GM12801 (cell line): ENCODE measurements around the gene C19orf73.

Source experiments
- TF ChIP-seq, protein P1 (sequence below): IDR thresholded peaks from one replicate; pipeline ENCODE4 v1.5.1; 2011; ENCODE audit warnings: control low read depth; ENCODE audit not compliant: insufficient read length; ENCODE audit errors: extremely low read depth

C19orf73 gene

DNA sequence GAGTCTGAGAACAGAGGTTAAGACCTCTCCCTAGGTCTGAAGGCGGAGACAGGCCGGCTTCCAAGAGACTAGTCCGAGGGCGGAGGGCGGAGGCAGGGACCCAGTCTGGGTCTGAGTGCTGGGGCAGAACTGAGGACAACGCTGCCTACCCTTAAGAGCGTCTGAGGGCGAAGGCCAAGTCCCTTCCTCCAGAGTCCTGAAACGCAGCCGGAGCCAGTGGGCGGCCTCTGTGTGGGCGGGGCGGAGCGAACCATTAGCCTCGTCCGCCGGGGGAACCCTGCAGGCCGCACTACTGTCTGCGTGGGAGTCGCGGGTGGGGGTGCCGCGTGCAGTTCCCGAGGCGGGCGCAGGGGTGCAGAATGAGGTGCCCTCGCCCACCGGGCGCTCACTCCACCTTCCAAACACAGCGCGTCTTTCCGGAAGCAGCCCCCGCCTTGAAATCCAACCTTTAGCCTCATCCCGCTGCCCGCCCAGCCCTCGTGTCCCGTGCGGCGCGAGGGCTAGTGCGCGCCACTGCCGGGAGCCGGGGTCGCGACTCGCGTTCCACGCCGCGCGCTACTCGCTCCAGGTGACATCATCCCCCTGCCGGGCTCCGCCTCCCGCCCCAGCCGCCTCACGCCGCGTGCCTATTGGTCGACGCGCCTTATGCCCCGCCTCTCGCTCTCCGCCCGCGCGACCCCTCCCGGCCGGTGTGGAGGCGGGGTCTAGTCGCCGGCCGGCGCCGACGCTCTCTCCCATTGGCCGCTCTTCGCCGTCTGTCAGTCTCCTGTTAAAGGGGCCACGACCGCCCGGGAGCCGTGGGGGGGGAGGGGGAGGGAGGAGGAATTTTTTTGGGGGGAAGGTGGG lies at the start of gene C19orf73:
TSS of gene C19orf73 (minus strand) at position 579 of the 846 bp plus-strand sequence. CDS start at position 458, 121 bp downstream.
- TF ChIP-seq, protein P1, sequence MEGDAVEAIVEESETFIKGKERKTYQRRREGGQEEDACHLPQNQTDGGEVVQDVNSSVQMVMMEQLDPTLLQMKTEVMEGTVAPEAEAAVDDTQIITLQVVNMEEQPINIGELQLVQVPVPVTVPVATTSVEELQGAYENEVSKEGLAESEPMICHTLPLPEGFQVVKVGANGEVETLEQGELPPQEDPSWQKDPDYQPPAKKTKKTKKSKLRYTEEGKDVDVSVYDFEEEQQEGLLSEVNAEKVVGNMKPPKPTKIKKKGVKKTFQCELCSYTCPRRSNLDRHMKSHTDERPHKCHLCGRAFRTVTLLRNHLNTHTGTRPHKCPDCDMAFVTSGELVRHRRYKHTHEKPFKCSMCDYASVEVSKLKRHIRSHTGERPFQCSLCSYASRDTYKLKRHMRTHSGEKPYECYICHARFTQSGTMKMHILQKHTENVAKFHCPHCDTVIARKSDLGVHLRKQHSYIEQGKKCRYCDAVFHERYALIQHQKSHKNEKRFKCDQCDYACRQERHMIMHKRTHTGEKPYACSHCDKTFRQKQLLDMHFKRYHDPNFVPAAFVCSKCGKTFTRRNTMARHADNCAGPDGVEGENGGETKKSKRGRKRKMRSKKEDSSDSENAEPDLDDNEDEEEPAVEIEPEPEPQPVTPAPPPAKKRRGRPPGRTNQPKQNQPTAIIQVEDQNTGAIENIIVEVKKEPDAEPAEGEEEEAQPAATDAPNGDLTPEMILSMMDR, result no peak

DNA sequence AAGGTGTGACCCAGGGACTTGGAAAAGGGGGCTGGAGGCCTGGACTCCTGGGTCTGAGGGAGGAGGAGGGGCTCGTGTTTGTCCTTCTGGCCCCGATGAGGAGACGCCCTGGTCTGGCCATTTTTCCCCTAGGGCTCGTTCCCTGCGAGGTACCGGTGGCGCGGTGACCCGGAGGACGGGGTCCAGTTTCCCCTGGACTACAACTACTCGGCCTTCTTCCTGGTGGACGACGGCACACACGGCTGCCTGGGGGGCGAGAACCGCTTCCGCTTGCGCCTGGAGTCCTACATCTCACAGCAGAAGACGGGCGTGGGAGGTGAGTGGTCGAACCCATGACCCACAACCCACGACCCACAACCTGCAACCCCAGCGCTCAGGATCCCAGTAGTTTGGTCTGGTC lies 49.5 kb upstream of the C19orf73 start:
- TF ChIP-seq, protein P1, result no peak

DNA sequence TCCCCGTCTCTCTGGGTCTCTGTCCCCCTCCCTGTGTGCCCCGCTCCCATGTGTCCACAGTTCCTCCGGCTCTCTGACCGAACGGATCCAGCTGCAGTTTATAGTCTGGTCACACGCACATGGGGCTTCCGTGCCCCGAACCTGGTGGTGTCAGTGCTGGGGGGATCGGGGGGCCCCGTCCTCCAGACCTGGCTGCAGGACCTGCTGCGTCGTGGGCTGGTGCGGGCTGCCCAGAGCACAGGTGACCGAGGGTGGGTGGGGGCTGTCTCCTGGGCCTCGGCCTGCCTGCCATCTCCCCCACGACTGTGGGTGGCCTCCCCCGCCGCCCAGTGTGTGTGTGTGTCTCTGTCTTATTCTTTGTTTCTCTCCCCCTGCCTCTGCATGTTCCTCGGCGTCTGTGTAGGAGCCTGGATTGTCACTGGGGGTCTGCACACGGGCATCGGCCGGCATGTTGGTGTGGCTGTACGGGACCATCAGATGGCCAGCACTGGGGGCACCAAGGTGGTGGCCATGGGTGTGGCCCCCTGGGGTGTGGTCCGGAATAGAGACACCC lies 49.0 kb upstream of the C19orf73 start:
- TF ChIP-seq, protein P1, result no peak

GRCh38 chr19:49165865-49166301 lies 46.9 kb upstream of the C19orf73 start:
- TF ChIP-seq, protein P1, result no peak

DNA sequence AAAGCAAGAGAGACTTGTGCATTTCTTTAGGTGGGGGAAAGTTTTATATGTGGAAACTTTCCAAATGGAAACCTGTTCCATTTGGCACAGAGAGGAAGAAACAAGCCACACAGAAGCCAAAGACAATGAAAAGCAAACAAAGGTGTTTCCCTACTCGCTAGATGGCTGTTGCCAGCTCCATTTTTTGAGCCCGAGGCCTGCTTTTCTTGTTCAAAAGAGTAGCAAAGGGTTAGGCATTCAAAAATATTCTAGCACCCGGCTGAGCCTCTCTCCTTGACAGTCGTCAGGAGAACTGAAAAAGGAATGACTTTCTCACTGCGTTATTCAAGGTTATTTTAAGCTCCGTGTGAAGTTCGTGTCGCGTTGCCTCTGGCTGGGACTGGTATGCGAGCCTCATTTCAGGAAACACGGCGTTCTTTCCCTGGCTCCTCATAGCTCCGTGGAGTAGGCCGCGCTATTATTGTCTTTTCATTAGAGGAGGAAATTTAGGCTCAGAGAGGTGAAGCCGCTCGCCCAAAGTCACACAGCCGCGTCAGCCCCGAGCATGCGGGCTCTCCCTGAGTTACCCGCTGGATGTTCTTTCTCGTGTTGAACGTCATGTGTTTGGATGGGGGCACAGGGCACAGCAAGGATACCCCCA lies 46.3 kb upstream of the C19orf73 start:
- TF ChIP-seq, protein P1, result no peak

DNA sequence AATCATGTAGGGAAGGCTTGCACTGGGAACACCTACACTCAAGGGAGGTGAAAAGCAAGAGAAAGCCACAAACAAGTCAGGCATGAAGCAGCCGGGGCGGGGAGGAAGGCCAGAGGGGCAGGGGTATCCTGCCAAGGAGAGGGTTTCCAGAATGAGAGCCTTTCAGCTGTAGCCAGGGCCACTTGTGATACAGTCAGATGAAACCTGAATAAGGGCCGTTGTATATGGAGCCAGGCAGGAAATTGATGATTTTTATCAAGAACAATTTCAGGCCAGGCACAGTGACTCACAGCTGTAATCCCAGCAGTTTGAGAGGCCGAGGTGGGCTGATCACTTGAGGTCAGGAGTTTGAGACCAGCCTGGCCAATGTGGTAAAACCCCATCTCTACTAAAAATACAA lies 43.0 kb upstream of the C19orf73 start:
- TF ChIP-seq, protein P1, result no peak

DNA sequence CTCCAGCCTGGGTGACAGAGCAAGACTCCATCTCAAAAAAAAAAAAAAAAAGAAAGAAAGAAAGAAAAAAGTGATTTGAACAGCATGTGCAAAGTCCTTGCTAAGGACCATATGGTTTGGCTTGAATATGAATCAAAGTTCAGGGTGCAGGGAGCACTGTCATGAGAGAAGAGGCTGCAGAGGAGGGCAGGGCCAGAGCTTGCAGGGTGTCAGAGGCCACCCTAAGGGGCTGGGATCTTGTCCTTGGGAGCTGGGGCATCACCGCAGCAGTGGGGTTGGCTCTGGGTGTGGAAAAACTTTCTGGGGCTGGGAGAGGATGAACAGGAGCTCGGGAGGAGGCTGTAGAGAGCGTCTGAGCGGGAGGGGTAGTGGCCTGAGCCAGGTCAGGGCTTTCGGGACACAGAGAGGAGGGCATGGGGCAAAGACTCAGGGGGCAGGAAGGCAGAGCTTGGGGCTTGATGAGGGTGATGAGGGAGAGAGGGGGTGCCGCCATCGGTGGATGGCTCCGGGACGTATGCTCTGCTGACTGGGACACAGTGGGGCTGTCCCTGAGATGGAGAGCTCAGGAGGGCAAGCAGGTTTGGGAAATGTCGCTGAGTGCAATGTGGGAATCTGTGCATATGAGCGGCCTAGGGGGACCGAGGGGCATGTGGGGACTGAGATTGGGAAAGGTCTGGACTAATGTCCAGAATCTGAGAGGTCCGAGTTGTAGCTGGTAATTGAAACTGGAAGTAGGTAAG lies 41.7 kb upstream of the C19orf73 start:
- TF ChIP-seq, protein P1, result no peak
